Measurements from ENCODE around the gene PSMB3.

- no peak for TF ChIP-seq CTCF (IDR thresholded peaks at IDR 0.05; ENCODE audit: insufficient read depth, low read length)
- no peak for TF ChIP-seq POLR2AphosphoS5 (IDR thresholded peaks at IDR 0.05; ENCODE audit: low read depth)
- no peak for TF ChIP-seq SPI1 (IDR thresholded peaks at IDR 0.05; ENCODE audit: borderline replicate concordance, low read depth)
- no peak for TF ChIP-seq REST (IDR thresholded peaks at IDR 0.05; ENCODE audit: insufficient replicate concordance, low read depth)
Measured at GRCh38 chr17:38748892-38749222, 3.7 kb upstream of the PSMB3 start.
